SH-SY5Y (cell line): ENCODE results near the gene DLD.

Experiments
- GATA2 ChIP-seq: IDR thresholded peaks from 2 replicates; pipeline ENCODE4 v1.6.1; 2011; ENCODE audit warnings: mild to moderate bottlenecking, low read depth, low read length
- GATA3 ChIP-seq: IDR thresholded peaks from 2 replicates; pipeline ENCODE4 v1.6.1; 2011; ENCODE audit warnings: low read depth, mild to moderate bottlenecking, low read length, moderate library complexity

DNA sequence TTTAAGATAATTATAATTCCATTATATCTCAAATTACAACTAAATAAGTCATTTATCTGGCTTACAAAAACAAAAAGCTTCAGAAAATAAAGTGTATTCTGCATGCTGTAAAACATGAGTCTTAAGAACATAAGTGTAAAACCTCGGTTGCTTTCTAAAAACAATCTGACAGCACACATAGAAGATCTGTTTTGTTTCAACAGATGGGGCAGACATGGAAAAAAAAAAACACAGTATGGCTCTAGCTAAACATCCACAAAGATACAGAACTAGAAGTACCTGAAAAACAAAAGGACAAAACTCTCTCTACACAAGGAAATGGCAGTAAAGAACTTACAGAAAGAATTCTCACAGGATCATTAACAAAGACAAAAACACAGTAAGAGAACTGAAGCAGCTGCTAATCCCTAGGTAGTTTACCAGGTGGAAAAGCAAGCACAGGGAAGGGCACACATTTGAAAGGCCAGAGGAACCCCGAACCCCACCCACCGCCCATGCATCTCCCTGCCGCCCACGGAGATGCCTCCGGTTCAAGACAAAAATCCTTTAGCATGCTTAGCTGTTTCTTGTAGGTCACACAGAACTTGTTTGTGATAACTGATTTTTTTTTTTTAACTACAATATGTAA is 42.5 kb downstream of the DLD start:
- TF ChIP-seq GATA2 (no peak), GATA3 (no peak)
